Esophagus muscularis mucosa (tissue), 4 donors: ENCODE results near the gene ZNF438.

Experiments used
- CTCF ChIP-seq, 3 experiments: fragments of 200-600 bp in 2 of 3; fragments of 450-650 bp in 1 of 3; sonication (generic) in 2 of 3; IDR thresholded peaks; one replicate each; pipeline ENCODE4 v1.5.1; 2017 to 2019; ENCODE audit warnings: antibody characterized with exemption in 3 of 3, mild to moderate bottlenecking in 2 of 3, moderate library complexity in 1 of 3
- EP300 ChIP-seq: sonication (generic); formaldehyde crosslinking; IDR thresholded peaks from one replicate; pipeline ENCODE4 v1.6.1; 2017; ENCODE audit warnings: antibody characterized with exemption
- POLR2A ChIP-seq: fragments of 450-650 bp; IDR thresholded peaks from one replicate; pipeline ENCODE4 v1.6.1; 2017; ENCODE audit warnings: antibody characterized with exemption, moderate library complexity, mild to moderate bottlenecking, low read depth
- POLR2AphosphoS5 ChIP-seq, 2 donors: sonication (generic); formaldehyde crosslinking; IDR thresholded peaks; one replicate each; pipeline ENCODE4 v1.6.1; 2017; ENCODE audit warnings: antibody characterized with exemption in 2 of 2

- TF ChIP-seq CTCF (IDR thresholded peaks at IDR 0.05) (no peak), POLR2A (no peak), POLR2AphosphoS5 (IDR thresholded peaks at IDR 0.05) (no peak), EP300 (no peak)
These were observed 484 bp downstream of the ZNF438 start for GRCh38 chr10:31031205-31031557.
